Right atrium auricular region (tissue), 2 donors: ENCODE data around the gene DDX51. TPM values are rescaled to one million over a fixed set of nuclear protein-coding genes. Genes with fewer than 3 reads are reported as not detected.

Experiments used
- DNase-seq: peaks from one replicate; pipeline ENCODE4 v3.0.0-alpha.2; 2019; ENCODE audit warnings: low spot score
- H3K27ac ChIP-seq, 2 donors: fragments of 200-600 bp; sonication (generic); 1 replicate in 1 of 2; 2 replicates in 1 of 2; pipeline ENCODE4 v1.5.1; 2016 to 2019
- H3K27me3 ChIP-seq, 2 donors: fragments of 200-600 bp; sonication (generic); one replicate each; pipeline versions ENCODE4 v1.5.1 to v1.6.0; 2017 to 2019
- H3K36me3 ChIP-seq: fragments of 200-600 bp; sonication (generic); one replicate; pipeline ENCODE4 v1.5.1; 2016
- H3K4me1 ChIP-seq, 2 donors: fragments of 200-600 bp; sonication (generic); one replicate each; pipeline versions ENCODE4 v1.5.1 to v1.6.0; 2017 to 2019
- H3K4me3 ChIP-seq, 2 donors: fragments of 200-600 bp; sonication (generic); 1 replicate in 1 of 2; 2 replicates in 1 of 2; pipeline ENCODE4 v1.5.1; 2017 to 2019; ENCODE audit warnings: mild to moderate bottlenecking in 1 of 2, moderate library complexity in 1 of 2
- H3K9me3 ChIP-seq, 2 donors: fragments of 200-600 bp; sonication (generic); one replicate each; pipeline ENCODE4 v1.5.1; 2019
- total RNA-seq, 2 donors: library from RNA; depleted of rRNA; stranded (reverse); fragments of >200 nt; gene quantifications; one replicate each; pipeline ENCODE4 v1.1.0, GENCODE V29; 2016
- TF ChIP-seq, protein P1 (sequence below), 2 donors: fragments of 200-600 bp; sonication (generic); IDR thresholded peaks; one replicate each; pipeline ENCODE4 v1.5.1; 2019; ENCODE audit warnings: antibody characterized with exemption in 2 of 2

DDX51 gene
- total RNA-seq, 2 donors from 2014 or later: 6.6 to 8.0 TPM

DNA sequence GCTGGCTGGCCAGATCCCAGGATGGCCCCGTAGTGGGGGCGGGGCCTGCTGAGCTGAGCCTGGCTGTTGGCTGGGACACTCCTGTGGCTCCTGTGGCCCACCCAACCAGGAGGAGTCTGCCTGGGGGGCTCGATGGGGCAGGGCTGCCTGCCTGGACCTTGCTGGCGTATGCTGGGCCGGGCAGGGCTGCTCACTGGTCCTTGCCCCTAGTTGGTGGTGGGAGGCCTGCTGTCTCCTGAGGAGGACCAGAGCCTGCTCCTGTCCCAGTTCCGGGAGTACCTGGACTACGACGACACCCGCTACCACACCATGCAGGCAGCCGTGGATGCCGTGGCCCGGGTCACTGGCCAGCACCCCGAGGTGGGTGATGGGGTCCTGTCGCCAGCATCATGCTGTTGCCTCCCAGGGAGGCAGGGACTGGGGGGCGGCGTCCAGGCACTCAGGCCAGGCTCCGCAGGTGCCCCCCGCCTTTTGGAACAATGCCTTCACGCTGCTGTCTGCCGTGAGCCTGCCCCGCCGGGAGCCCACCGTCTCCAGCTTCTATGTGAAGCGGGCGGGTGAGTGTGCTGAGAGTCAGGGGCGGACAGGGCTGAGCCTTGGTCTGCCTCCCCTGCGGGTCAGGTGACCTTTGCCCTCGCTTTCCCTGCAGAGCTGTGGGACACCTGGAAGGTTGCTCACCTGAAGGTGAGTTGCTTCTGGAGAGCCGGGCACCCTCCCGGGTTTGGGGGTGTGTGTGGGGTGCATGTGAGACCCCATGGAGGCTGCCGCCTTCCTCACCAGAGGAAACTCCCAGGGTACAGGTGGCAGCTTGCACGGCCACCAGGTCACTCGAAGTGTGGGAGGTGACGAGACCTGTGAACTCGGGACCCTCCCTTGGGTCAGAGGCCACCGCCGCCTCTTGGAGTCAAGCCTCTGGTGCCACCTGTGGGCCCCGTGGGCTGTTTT, 3.6 kb upstream of the DDX51 start:
- H3K36me3 ChIP-seq: no peaks in the 10 kb centered on the region
- no peak for DNase-seq

DNA sequence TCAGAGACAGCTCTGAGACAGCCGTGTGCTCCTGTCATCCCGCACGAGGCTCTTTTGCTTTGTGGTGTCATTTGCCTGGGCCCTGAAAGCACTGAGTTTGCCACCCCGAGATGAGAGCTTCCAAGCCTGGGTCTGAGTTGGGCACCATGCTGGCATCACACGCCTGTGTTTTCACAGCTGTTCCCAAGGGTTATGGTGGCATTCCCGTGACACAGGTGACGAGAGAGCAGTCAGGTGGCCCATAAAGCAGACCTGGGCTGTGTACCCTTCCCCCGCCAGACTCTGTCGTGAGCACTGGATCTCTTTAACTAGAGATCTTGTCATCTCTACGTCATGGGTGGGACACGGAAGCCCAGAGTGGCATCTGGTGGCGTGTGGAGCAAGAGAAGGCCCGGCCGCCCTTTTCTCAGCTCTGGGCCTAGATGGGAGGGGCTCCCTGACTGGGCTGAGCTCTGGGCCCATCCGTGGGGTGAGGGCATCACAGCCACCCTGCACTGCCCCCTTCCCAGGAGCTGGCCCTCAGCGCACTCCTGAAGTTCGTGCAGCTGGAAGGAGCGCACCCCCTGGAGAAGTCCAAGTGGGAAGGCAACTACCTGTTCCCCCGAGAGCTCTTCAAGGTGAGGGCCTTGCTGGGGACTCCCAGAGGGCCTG, 2.8 kb upstream of the DDX51 start:
- DNase-seq: no peak

More for the DNA sequence above, 3.6 kb upstream of the DDX51 start:
- H3K27me3 ChIP-seq: no peaks in the 10 kb centered on the region
- H3K27ac ChIP-seq: no peak overlapping the region
- H3K4me3 ChIP-seq: no peak overlapping the region
- H3K9me3 ChIP-seq: no peaks in the 10 kb centered on the region
- peaks cover 0 to 21% of the 10 kb centered on the region in 2 donors for H3K4me1 ChIP-seq
- TF ChIP-seq, protein P1, sequence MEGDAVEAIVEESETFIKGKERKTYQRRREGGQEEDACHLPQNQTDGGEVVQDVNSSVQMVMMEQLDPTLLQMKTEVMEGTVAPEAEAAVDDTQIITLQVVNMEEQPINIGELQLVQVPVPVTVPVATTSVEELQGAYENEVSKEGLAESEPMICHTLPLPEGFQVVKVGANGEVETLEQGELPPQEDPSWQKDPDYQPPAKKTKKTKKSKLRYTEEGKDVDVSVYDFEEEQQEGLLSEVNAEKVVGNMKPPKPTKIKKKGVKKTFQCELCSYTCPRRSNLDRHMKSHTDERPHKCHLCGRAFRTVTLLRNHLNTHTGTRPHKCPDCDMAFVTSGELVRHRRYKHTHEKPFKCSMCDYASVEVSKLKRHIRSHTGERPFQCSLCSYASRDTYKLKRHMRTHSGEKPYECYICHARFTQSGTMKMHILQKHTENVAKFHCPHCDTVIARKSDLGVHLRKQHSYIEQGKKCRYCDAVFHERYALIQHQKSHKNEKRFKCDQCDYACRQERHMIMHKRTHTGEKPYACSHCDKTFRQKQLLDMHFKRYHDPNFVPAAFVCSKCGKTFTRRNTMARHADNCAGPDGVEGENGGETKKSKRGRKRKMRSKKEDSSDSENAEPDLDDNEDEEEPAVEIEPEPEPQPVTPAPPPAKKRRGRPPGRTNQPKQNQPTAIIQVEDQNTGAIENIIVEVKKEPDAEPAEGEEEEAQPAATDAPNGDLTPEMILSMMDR (IDR thresholded peaks at IDR 0.05): no peak

DNA sequence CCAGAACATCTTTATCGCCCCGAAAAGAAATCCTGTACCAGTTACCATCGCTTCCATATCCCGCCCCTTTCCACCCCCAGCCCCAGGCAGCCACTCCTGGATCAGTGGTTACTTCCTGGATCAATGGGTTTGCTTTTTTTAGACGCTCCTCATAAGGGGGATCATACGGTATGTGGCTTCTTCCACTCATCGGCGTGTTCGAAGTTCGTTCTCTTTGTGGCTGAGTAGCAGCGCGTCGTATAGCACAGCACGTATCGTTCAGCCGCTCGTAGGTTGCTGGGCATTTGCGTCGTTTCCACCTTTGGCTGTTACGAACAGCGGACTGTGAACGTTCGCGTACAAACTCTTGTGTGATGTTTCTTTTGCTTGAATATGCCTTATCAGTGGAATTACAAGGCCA, 2.0 kb upstream of the DDX51 start:
- H3K27me3 ChIP-seq: no peaks in the 10 kb centered on the region
- TF ChIP-seq, protein P1 (IDR thresholded peaks at IDR 0.05): no peak
- no peak overlapping the region for H3K27ac ChIP-seq
- H3K36me3 ChIP-seq: peaks cover 13% of the 10 kb centered on the region
- H3K4me1 ChIP-seq: peaks cover 0 to 24% of the 10 kb centered on the region in 2 donors
- DNase-seq: no peak
- no peak overlapping the region for H3K4me3 ChIP-seq
- H3K9me3 ChIP-seq: no peaks in the 10 kb centered on the region

More for the DNA sequence above, 2.8 kb upstream of the DDX51 start:
- H3K27ac ChIP-seq: no peak overlapping the region
- no peak overlapping the region for H3K4me3 ChIP-seq
- H3K4me1 ChIP-seq: peaks cover 0 to 24% of the 10 kb centered on the region in 2 donors
- H3K27me3 ChIP-seq: no peaks in the 10 kb centered on the region
- TF ChIP-seq, protein P1 (IDR thresholded peaks at IDR 0.05): no peak
- H3K36me3 ChIP-seq: peaks cover 5% of the 10 kb centered on the region
- no peaks in the 10 kb centered on the region for H3K9me3 ChIP-seq

DNA sequence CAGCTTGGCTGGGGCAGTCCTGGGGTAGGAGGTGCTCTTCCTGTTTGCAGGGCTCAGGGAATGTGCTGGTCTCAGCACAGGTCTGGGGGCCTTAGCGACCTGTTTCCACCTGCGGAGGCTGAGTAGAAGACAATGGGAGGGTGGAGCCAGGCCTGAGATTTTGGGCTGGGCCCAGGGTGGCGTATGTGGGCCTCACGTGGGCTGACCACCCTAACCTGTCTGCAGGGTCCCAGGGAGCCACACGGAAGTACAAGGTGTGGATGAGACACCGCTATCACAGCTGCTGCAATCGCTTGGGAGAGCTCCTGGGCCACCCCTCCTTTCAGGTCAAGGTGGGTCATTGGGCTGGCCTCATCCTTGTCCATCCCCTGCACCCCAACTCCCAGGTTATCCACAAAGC, 1.2 kb upstream of the DDX51 start:
- no peak for DNase-seq
- peaks cover 0 to 24% of the 10 kb centered on the region in 2 donors for H3K4me1 ChIP-seq
- peak overlapping the region in 1 of 2 donors; percentile 87 for H3K4me3 ChIP-seq
- H3K36me3 ChIP-seq: peaks cover 21% of the 10 kb centered on the region
- TF ChIP-seq, protein P1 (IDR thresholded peaks at IDR 0.05): no peak
- H3K27me3 ChIP-seq: no peaks in the 10 kb centered on the region
- no peak overlapping the region for H3K27ac ChIP-seq
- H3K9me3 ChIP-seq: no peaks in the 10 kb centered on the region

DNA sequence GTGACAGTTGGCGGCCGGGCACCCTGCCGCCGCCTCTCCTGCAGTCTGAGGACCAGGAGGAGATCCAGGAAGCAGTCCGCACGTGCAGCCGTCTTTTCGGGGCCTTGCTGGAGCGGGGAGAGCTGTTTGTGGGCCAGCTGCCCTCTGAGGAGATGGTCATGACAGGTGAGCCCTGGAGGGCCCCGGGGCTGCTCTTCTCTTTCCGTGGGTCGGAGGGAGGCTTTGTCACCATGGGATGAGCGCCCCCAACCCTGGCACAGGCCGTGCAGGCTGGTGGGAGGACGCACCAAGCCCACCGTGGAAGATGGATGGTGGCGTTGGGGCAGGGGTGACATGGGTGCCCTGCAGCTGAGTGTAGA, 670 bp upstream of the DDX51 start:
- Histone ChIP-seq H3K27me3 (no peaks in the 10 kb centered on the region), H3K36me3 (peaks cover 26% of the 10 kb centered on the region), H3K4me3 (peak overlapping the region; percentile 87 to 99), H3K27ac (peak overlapping the region; percentile 78 to 87), H3K4me1 (peaks cover 0 to 24% of the 10 kb centered on the region in 2 donors), H3K9me3 (no peaks in the 10 kb centered on the region)
- DNase-seq: no peak
- TF ChIP-seq, protein P1 (IDR thresholded peaks at IDR 0.05): no peak
